Body of pancreas (tissue), 4 donors: Measurements from ENCODE around the gene SRD5A1.

ENCODE experiments used
- POLR2A ChIP-seq, 3 donors: fragments of 450-650 bp; IDR thresholded peaks; one replicate each; pipeline ENCODE4 v1.6.1; 2016; ENCODE audit warnings: antibody characterized with exemption in 3 of 3, mild to moderate bottlenecking in 2 of 3
- TF ChIP-seq, protein P1 (sequence below), 7 experiments: fragments of 450-650 bp in 4 of 7; fragments of 200-600 bp in 3 of 7; sonication (generic) in 3 of 7; IDR thresholded peaks; one replicate each; pipeline ENCODE4 v1.5.1; 2016 to 2019; ENCODE audit warnings: antibody characterized with exemption in 7 of 7

GRCh38 chr5:6719417-6719816 is 86.2 kb downstream of the SRD5A1 start:
- TF ChIP-seq, protein P1, sequence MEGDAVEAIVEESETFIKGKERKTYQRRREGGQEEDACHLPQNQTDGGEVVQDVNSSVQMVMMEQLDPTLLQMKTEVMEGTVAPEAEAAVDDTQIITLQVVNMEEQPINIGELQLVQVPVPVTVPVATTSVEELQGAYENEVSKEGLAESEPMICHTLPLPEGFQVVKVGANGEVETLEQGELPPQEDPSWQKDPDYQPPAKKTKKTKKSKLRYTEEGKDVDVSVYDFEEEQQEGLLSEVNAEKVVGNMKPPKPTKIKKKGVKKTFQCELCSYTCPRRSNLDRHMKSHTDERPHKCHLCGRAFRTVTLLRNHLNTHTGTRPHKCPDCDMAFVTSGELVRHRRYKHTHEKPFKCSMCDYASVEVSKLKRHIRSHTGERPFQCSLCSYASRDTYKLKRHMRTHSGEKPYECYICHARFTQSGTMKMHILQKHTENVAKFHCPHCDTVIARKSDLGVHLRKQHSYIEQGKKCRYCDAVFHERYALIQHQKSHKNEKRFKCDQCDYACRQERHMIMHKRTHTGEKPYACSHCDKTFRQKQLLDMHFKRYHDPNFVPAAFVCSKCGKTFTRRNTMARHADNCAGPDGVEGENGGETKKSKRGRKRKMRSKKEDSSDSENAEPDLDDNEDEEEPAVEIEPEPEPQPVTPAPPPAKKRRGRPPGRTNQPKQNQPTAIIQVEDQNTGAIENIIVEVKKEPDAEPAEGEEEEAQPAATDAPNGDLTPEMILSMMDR (IDR thresholded peaks at IDR 0.05), result no peak
- no peak for TF ChIP-seq POLR2A (IDR thresholded peaks at IDR 0.05)
